KMS-11 (cell line): ENCODE measurements around the gene SCARB1.

Experiments used
- H2AFZ ChIP-seq: fragments of 200-600 bp; sonication (generic); 2 replicates; pipeline ENCODE4 v1.6.1; 2016; ENCODE audit warnings: antibody characterized with exemption, mixed run types, low read depth
- H3K27ac ChIP-seq: fragments of 200-600 bp; sonication (generic); 2 replicates; pipeline ENCODE4 v1.6.1; 2016; ENCODE audit warnings: mild to moderate bottlenecking, mixed run types
- H3K27me3 ChIP-seq: fragments of 200-600 bp; sonication (generic); 2 replicates; pipeline ENCODE4 v1.6.1; 2017; ENCODE audit warnings: mild to moderate bottlenecking, low read depth, mixed run types, moderate library complexity; ENCODE audit not compliant: insufficient read depth
- H3K36me3 ChIP-seq: fragments of 200-600 bp; sonication (generic); 2 replicates; pipeline ENCODE4 v1.6.1; 2017; ENCODE audit warnings: mild to moderate bottlenecking, mixed run types; ENCODE audit not compliant: insufficient read depth
- H3K4me1 ChIP-seq: fragments of 200-600 bp; sonication (generic); 2 replicates; pipeline ENCODE4 v1.6.1; 2016; ENCODE audit warnings: mild to moderate bottlenecking, low read depth, mixed run types; ENCODE audit not compliant: poor library complexity, severe bottlenecking
- H3K4me2 ChIP-seq: fragments of 200-600 bp; sonication (generic); 2 replicates; pipeline ENCODE4 v1.7.0; 2016; ENCODE audit warnings: mild to moderate bottlenecking, mixed run types
- H3K4me3 ChIP-seq: fragments of 200-600 bp; sonication (generic); IDR thresholded peaks from 2 replicates; pipeline ENCODE4 v1.6.1; 2017; ENCODE audit warnings: low read depth, low read length, mixed read lengths; ENCODE audit not compliant: insufficient read depth
- H3K79me2 ChIP-seq: fragments of 200-600 bp; sonication (generic); 2 replicates; pipeline ENCODE4 v1.6.1; 2016; ENCODE audit warnings: low read depth, mixed run types; ENCODE audit not compliant: insufficient read depth
- H3K9ac ChIP-seq: fragments of 200-600 bp; sonication (generic); 2 replicates; pipeline ENCODE4 v1.6.1; 2016; ENCODE audit warnings: mild to moderate bottlenecking, mixed run types
- H4K20me1 ChIP-seq: fragments of 200-600 bp; sonication (generic); 2 replicates; pipeline ENCODE4 v1.6.1; 2016; ENCODE audit warnings: mild to moderate bottlenecking, mixed run types; ENCODE audit not compliant: insufficient read depth
- TF ChIP-seq, protein P1 (sequence below): fragments of 200-600 bp; sonication (generic); conservative IDR thresholded peaks from 2 replicates; pipeline ENCODE4 v1.6.1; 2017; ENCODE audit warnings: low read depth, mild to moderate bottlenecking, antibody characterized with exemption, low read length, moderate library complexity, mixed read lengths

SCARB1 gene

DNA sequence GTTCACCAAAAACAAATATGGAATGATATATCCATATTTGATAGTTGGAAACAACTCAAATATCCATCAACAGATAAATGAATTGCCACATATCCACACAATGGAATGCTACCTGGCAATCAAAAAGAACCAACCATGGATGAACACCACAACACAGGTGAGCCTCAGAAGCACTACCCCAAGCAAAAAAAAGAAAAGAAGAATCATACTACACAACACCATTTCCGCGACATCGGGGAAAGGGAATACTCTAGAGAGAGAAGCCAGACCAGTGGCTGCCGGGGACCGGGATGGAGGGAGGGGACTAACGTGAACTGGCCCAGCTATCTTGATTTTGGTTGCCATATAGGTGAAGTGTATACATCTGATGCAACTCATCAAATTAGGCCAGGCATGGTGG, 41.4 kb downstream of the SCARB1 start:
- Histone ChIP-seq H3K27ac (no peak overlapping the region), H2AFZ (no peak overlapping the region), H3K9ac (no peak overlapping the region), H3K4me2 (no peak overlapping the region), H4K20me1 (0 out of 2 replicates have a peak, but pooled peaks cover 10% of the 10 kb centered on the region), H3K4me1 (no peaks in the 10 kb centered on the region), H3K36me3 (no peaks in the 10 kb centered on the region), H3K79me2 (peaks cover 23% of the 10 kb centered on the region; the same call in 1 of the 2 replicates), H3K4me3 (no peak overlapping the region), H3K27me3 (no peaks in the 10 kb centered on the region)
- TF ChIP-seq, protein P1, sequence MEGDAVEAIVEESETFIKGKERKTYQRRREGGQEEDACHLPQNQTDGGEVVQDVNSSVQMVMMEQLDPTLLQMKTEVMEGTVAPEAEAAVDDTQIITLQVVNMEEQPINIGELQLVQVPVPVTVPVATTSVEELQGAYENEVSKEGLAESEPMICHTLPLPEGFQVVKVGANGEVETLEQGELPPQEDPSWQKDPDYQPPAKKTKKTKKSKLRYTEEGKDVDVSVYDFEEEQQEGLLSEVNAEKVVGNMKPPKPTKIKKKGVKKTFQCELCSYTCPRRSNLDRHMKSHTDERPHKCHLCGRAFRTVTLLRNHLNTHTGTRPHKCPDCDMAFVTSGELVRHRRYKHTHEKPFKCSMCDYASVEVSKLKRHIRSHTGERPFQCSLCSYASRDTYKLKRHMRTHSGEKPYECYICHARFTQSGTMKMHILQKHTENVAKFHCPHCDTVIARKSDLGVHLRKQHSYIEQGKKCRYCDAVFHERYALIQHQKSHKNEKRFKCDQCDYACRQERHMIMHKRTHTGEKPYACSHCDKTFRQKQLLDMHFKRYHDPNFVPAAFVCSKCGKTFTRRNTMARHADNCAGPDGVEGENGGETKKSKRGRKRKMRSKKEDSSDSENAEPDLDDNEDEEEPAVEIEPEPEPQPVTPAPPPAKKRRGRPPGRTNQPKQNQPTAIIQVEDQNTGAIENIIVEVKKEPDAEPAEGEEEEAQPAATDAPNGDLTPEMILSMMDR, result no peak

DNA sequence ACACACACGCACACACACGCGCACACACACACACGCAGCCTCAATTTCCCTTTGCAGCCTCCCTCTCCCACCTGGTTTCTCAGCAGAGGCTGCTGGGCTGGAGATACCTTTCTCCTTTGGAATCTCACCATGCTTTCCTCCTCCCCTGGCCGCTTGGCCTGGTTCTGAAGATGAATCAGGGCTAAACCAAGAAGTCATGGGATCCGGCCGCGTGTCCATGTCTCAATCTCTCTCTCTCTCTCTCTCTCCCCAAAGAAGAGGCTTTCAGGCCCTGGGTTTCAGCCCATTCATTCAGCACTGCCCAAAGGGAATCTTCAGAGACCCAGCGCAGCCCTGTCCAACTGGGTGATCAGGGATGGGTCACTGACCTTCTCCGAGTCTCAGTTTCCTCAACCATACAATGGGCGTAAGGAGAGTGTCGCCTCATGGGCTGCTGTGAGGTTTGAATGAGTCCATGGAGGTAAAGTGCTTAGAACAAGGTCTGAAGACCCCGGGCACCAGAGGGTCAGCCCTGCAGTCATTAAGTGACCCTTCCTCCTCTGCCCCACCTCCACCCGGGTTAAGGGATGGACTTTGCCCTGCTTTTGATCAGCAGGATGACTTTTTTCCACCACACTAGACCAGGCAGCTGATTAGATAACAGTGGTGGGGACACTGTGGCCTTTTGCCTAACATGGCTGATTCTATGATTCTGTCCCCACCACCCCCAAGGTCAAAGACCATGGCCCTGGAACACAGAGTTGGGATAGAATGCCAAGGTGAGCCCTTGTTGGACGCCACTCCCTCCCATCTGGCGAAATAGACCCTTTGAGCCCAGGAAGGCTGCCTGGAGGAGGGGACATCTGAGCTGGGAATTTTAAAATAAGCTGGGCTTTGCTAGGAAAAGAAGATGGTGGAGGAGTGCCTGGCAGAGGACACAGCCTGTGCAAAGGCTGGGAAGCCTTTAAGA, 42.1 kb downstream of the SCARB1 start:
- Histone ChIP-seq H3K4me3 (no peak overlapping the region), H3K4me2 (no peak overlapping the region), H3K9ac (no peak overlapping the region), H2AFZ (no peak overlapping the region), H3K79me2 (peaks cover 23% of the 10 kb centered on the region; the same call in 1 of the 2 replicates), H3K27ac (no peak overlapping the region), H3K4me1 (no peaks in the 10 kb centered on the region), H3K36me3 (no peaks in the 10 kb centered on the region), H4K20me1 (0 out of 2 replicates have a peak, but pooled peaks cover 10% of the 10 kb centered on the region), H3K27me3 (no peaks in the 10 kb centered on the region)
- TF ChIP-seq, protein P1, result no peak

DNA sequence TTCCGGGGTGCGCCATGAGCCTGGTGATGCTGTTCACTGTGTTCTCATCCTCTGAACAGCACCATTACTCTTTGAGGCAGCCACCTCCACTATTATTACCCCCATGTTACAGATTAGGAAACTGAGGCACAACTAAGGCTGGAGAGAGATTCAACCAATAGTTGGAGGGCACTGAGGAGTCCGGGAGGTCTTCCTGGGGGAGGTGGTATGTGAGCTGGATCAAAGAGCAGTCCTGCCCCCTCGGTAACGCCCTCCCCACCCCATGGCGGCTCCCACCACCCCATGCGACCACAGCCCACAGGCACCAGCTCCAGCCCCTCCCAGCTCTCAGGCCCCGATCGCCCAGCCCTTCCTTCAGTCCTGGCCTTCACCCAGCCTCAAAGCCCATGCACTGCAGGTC, 43.5 kb downstream of the SCARB1 start:
- 0 out of 2 replicates have a peak, but pooled peaks cover 10% of the 10 kb centered on the region for H4K20me1 ChIP-seq
- peaks cover 23% of the 10 kb centered on the region; the same call in 1 of the 2 replicates for H3K79me2 ChIP-seq
- H3K4me3 ChIP-seq, result no peak overlapping the region
- no peaks in the 10 kb centered on the region for H3K27me3 ChIP-seq
- no peak overlapping the region for H3K4me2 ChIP-seq
- no peak overlapping the region for H2AFZ ChIP-seq
- H3K27ac ChIP-seq, result no peak overlapping the region
- H3K4me1 ChIP-seq, result no peaks in the 10 kb centered on the region
- TF ChIP-seq, protein P1, result no peak
- no peaks in the 10 kb centered on the region for H3K36me3 ChIP-seq
- H3K9ac ChIP-seq, result no peak overlapping the region

DNA sequence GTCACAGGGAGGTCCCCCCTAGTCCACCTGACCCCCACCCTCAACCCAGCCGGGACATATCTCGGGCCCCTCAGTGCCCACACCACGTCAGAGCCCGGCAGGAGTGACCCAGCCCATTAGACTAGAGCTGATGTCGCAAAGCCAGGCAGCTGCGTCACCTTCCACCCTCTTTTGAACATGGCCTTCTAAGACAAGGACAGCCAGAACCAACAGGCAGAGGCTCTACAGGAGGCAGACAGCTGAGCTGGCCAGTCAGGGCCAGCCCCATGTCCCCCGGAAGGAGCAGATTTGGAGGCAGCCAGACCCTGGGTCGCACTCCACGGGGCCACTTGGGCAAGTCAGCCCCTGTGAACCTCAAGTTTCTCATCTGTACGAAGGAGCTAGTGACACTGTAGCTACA, 44.1 kb downstream of the SCARB1 start:
- H3K27ac ChIP-seq, result no peak overlapping the region
- no peaks in the 10 kb centered on the region for H3K4me1 ChIP-seq
- no peak overlapping the region for H3K4me3 ChIP-seq
- H3K9ac ChIP-seq, result no peak overlapping the region
- H3K79me2 ChIP-seq, result peaks cover 23% of the 10 kb centered on the region; the same call in 1 of the 2 replicates
- no peak overlapping the region for H3K4me2 ChIP-seq
- 0 out of 2 replicates have a peak, but pooled peaks cover 10% of the 10 kb centered on the region for H4K20me1 ChIP-seq
- no peaks in the 10 kb centered on the region for H3K27me3 ChIP-seq
- H3K36me3 ChIP-seq, result no peaks in the 10 kb centered on the region
- TF ChIP-seq, protein P1, result no peak
- H2AFZ ChIP-seq, result no peak overlapping the region
